DND-41 (cell line): ENCODE data around the gene BTN1A1.
"Not testable (repeated sequence)": the region's sequence is repeated elsewhere in the genome, so short reads cannot be mapped to it uniquely, and the experiment has no call there.

Experiments
- ATAC-seq: fragments of 200-7000 bp; cut with Tn5 transposase; 3 replicates; pipeline ENCODE4 v1.9.1; 2021; ENCODE audit warnings: low read depth; ENCODE audit not compliant: insufficient read depth
- DNase-seq: peaks from one replicate; pipeline ENCODE4 v3.0.0-alpha.2; 2020
- H2AFZ ChIP-seq: 2 replicates; pipeline ENCODE4 v1.6.0; 2012; ENCODE audit warnings: low read depth, low read length
- H3K27ac ChIP-seq: 2 replicates; pipeline ENCODE4 v1.5.1; 2012; ENCODE audit warnings: low read length, inconsistent platforms
- H3K27me3 ChIP-seq: fragments of 200-600 bp; sonication (generic); 2 replicates; pipeline ENCODE4 v1.6.0; 2012; ENCODE audit warnings: low read length, mild to moderate bottlenecking, inconsistent platforms; ENCODE audit not compliant: insufficient read depth, poor library complexity
- H3K36me3 ChIP-seq: 2 replicates; pipeline ENCODE4 v1.5.1; 2012; ENCODE audit warnings: low read length, inconsistent platforms; ENCODE audit not compliant: insufficient read depth
- H3K4me1 ChIP-seq: 2 replicates; pipeline ENCODE4 v1.5.1; 2012; ENCODE audit warnings: mild to moderate bottlenecking, low read length; ENCODE audit not compliant: insufficient read depth
- H3K4me2 ChIP-seq: 2 replicates; pipeline ENCODE4 v1.6.0; 2012; ENCODE audit warnings: mild to moderate bottlenecking, moderate library complexity, low read length, inconsistent platforms; ENCODE audit not compliant: insufficient read depth
- H3K4me3 ChIP-seq, 2 experiments: fragments of 200-600 bp in 1 of 2; shearing (Covaris generic) in 1 of 2; 2 replicates each; pipeline ENCODE4 v1.5.1; 2012 to 2016; ENCODE audit warnings: inconsistent platforms in 2 of 2, low read length in 2 of 2, mild to moderate bottlenecking in 2 of 2, low read depth in 1 of 2, moderate library complexity in 1 of 2
- H3K79me2 ChIP-seq: 2 replicates; pipeline ENCODE4 v1.6.0; 2012; ENCODE audit warnings: low read length, inconsistent platforms; ENCODE audit not compliant: insufficient read depth
- H3K9ac ChIP-seq: 2 replicates; pipeline ENCODE4 v1.6.0; 2012; ENCODE audit warnings: low read depth, mild to moderate bottlenecking, inconsistent platforms, low read length, moderate library complexity
- H3K9me3 ChIP-seq: 2 replicates; pipeline ENCODE4 v1.5.1; 2012; ENCODE audit warnings: low read length, moderate library complexity, mild to moderate bottlenecking, inconsistent platforms; ENCODE audit not compliant: insufficient read depth, severe bottlenecking
- H4K20me1 ChIP-seq: 2 replicates; pipeline ENCODE4 v1.6.0; 2012; ENCODE audit warnings: low read length; ENCODE audit not compliant: insufficient read depth
- CTCF ChIP-seq: IDR thresholded peaks from 2 replicates; pipeline ENCODE4 v1.5.1; 2012; ENCODE audit warnings: borderline replicate concordance, low read length, moderate library complexity, mild to moderate bottlenecking; ENCODE audit not compliant: poor library complexity, severe bottlenecking; ENCODE audit errors: extremely low read depth
- EZH2 ChIP-seq: IDR thresholded peaks from 3 replicates; pipeline ENCODE4 v1.6.1; 2012; ENCODE audit warnings: borderline replicate concordance, low read depth, mild to moderate bottlenecking, moderate library complexity, low read length, inconsistent platforms; ENCODE audit not compliant: severe bottlenecking

BTN1A1 gene

GRCh38 chr6:26541579-26541978 is 41.5 kb downstream of the BTN1A1 start:
- no peak for DNase-seq
- Histone ChIP-seq H3K4me1 (peaks cover 40% of the 10 kb centered on the region), H3K4me3 (no peak overlapping the region), H3K27me3 (no peaks in the 10 kb centered on the region), H3K9me3 (no peaks in the 10 kb centered on the region), H4K20me1 (no peaks in the 10 kb centered on the region), H3K27ac (no peak overlapping the region), H3K4me2 (peak overlapping the region; percentile 42), H3K79me2 (peaks cover 66% of the 10 kb centered on the region), H3K9ac (no peak overlapping the region), H2AFZ (no peak overlapping the region), H3K36me3 (peaks cover 60% of the 10 kb centered on the region)
- no peak for ATAC-seq
- TF ChIP-seq CTCF (no peak), EZH2 (no peak)

GRCh38 chr6:26543953-26544352 is 43.9 kb downstream of the BTN1A1 start:
- DNase-seq, result no peak

GRCh38 chr6:26544473-26544872 is 44.4 kb downstream of the BTN1A1 start:
- no peaks in the 10 kb centered on the region for H3K9me3 ChIP-seq
- H3K79me2 ChIP-seq, result peaks cover 52% of the 10 kb centered on the region
- ATAC-seq (no peak), DNase-seq (no peak)
- no peaks in the 10 kb centered on the region for H3K27me3 ChIP-seq
- H3K4me1 ChIP-seq, result peaks cover 29% of the 10 kb centered on the region
- H3K4me2 ChIP-seq, result no peak overlapping the region
- no peak overlapping the region for H2AFZ ChIP-seq
- peaks cover 63% of the 10 kb centered on the region for H3K36me3 ChIP-seq
- H3K9ac ChIP-seq, result no peak overlapping the region
- H3K27ac ChIP-seq, result no peak overlapping the region
- no peaks in the 10 kb centered on the region for H4K20me1 ChIP-seq
- no peak for TF ChIP-seq EZH2
- no peak overlapping the region for H3K4me3 ChIP-seq

More at GRCh38 chr6:26543953-26544352, 43.9 kb downstream of the BTN1A1 start:
- Histone ChIP-seq H2AFZ (no peak overlapping the region), H3K79me2 (peaks cover 57% of the 10 kb centered on the region), H3K36me3 (peaks cover 63% of the 10 kb centered on the region), H3K9ac (no peak overlapping the region; the same call in 1 of the 2 replicates), H3K4me3 (no peak overlapping the region), H3K27me3 (no peaks in the 10 kb centered on the region), H3K4me2 (no peak overlapping the region), H4K20me1 (no peaks in the 10 kb centered on the region), H3K9me3 (no peaks in the 10 kb centered on the region), H3K27ac (no peak overlapping the region), H3K4me1 (peaks cover 32% of the 10 kb centered on the region)
- peak; percentile 65 for ATAC-seq
- TF ChIP-seq CTCF (peak; percentile 49), EZH2 (no peak)

GRCh38 chr6:26545627-26546026 is 45.5 kb downstream of the BTN1A1 start:
- DNase-seq (no peak), ATAC-seq (no peak)
- no peaks in the 10 kb centered on the region for H3K27me3 ChIP-seq
- no peaks in the 10 kb centered on the region for H4K20me1 ChIP-seq
- no peak overlapping the region for H3K27ac ChIP-seq
- H3K9ac ChIP-seq, result no peak overlapping the region
- no peak overlapping the region for H2AFZ ChIP-seq
- no peak overlapping the region for H3K4me2 ChIP-seq
- H3K36me3 ChIP-seq, result peaks cover 58% of the 10 kb centered on the region
- peaks cover 44% of the 10 kb centered on the region for H3K79me2 ChIP-seq
- no peak for TF ChIP-seq CTCF
- no peak for TF ChIP-seq EZH2
- H3K9me3 ChIP-seq, result no peaks in the 10 kb centered on the region
- H3K4me3 ChIP-seq, result no peak overlapping the region
- peaks cover 30% of the 10 kb centered on the region for H3K4me1 ChIP-seq

- ATAC-seq, H3K27me3 ChIP-seq, H3K27ac ChIP-seq, DNase-seq, H3K4me2 ChIP-seq, H3K9me3 ChIP-seq, H3K9ac ChIP-seq, H4K20me1 ChIP-seq, H3K4me3 ChIP-seq, H2AFZ ChIP-seq: not testable (repeated sequence)
- H3K4me1 ChIP-seq, result peaks cover 32% of the 10 kb centered on the region
- H3K36me3 ChIP-seq, result peaks cover 46% of the 10 kb centered on the region
- peaks cover 26% of the 10 kb centered on the region for H3K79me2 ChIP-seq
Measured at GRCh38 chr6:26547363-26547762, 47.3 kb downstream of the BTN1A1 start.
